GM21529 (cell line): ENCODE measurements around the gene RAB40B.
"Not testable (repeated sequence)": the region's sequence is repeated elsewhere in the genome, so short reads cannot be mapped to it uniquely, and the experiment has no call there.

Experiments
- ATAC-seq: cut with Tn5 transposase; IDR thresholded peaks from one replicate; pipeline ENCODE4 v1.9.1; 2021; ENCODE audit not compliant: unreplicated experiment

RAB40B gene

DNA sequence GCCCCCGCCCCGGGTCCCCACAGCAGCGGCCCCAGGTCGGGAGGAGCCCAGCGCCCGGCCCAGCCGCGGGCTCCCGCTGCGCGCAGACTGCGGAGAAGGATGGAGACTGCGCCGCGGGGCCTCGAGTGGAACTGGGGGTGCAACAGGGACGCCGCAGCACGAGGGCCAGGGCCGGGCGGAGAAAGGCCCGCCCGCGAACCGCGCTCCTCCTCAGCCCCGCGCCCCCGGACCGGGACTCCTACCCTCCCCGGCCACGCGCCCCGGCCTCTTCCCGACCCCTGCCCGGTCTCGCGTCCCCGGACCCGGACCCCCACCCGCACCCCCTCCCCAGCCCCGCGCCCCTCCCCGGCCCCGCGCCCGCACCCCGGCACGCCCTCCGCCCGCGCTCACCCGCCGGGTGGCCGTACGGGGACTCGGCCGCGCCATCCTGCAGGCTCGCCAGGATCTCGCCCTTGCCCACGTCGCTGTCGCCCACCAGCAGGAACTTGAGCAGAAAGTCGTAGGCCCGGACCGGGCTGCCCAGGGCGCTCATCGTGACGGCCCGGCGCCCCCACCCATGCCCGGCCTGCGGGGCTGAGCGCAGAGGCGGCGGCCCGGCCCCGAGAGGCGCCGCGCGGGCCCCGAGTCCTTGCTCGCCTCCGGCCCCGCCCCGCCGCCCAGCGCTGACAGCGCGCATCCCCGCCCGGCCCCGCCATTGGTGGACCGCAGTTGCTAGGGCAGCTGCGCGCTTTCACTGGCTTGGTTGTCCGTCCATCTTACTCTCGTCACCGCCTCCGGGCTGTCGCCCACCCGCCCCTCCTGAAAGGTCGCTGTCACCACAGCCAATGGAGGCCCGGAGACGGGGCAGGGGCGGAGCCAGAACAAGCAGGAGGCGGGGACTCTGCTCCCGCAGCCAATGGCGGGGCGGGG lies at the start of gene RAB40B:
RAB40B (minus strand) TSS at position 634 of the 909 bp plus-strand sequence; CDS start at position 532, 102 bp downstream.
- peak; percentile 94 for ATAC-seq

DNA sequence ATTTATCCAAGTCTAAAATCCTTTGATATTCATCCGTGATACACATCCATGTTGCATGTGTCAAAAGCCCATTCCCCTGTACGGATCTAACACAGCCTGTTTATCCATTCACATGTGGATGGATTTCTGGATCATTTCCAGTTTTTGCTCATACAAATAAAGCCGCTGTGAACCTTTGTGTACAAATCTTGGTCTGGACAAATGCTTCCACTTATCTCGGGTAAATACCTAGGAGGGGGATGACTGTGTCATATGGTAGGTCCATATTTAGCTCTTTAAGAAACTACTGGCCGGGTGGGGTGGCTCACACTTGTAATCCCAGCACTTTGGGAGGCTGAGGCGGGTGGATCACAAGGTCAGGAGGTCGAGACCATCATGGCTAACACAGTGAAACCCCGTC lies 47.0 kb upstream of the RAB40B start:
- ATAC-seq: no peak

DNA sequence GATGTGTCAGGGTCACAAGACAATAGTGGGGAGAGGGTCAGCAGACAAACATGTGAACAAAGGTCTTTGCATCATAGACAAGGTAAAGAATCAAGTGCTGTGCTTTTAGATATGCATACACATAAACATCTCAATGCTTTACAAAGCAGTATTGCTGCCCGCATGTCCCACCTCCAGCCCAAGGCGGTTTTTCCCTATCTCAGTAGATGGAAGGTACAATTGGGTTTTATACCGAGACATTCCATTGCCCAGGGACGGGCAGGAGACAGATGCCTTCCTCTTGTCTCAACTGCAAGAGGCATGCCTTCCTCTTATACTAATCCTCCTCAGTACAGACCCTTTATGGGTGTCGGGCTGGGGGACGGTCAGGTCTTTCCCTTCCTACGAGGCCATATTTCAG lies 46.2 kb upstream of the RAB40B start:
- not testable (repeated sequence) for ATAC-seq

GRCh38 chr17:82743344-82744219 lies 45.1 kb upstream of the RAB40B start:
- no peak for ATAC-seq

DNA sequence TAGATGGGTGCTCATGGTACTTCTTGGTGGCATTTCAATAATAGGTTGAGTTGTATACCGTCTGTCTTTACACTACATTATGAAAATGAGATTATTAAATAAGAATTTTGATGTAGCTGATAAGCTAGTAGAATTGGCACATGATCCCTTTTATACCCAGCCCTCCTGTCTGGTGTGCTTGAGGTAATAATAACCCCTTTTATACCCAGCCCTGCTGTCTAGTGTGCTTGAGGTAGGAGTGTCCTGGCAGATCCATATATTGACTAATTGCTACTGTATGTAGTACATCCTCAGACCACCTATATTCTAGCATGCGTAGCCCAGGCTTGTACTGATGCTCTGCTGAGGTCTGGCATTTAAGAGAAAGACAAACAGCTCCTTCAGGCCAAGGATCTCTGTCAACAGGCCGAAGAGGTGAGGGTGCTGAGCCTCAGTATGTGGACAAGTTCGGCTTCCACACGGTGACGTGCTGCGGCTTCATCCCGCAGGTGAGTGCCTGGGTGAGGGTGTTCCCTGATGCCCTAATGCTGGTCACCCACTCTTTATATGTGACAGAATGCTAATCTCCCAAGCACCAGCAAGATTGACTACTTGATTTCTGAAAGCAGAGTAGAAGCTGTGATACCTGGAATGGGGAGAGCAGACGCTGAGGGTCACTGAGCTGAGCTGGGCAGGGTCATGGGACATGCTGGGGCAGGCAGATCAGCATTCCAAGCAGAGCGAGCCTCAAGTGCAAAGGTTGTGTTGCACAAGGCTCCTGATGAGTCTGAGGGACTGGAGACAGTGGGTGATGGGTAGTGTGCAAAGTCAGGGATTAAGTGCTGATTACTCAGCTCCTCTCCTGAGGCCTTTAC lies 42.6 kb upstream of the RAB40B start:
- ATAC-seq: no peak

GRCh38 chr17:82737967-82738877 lies 39.7 kb upstream of the RAB40B start:
- ATAC-seq: no peak

DNA sequence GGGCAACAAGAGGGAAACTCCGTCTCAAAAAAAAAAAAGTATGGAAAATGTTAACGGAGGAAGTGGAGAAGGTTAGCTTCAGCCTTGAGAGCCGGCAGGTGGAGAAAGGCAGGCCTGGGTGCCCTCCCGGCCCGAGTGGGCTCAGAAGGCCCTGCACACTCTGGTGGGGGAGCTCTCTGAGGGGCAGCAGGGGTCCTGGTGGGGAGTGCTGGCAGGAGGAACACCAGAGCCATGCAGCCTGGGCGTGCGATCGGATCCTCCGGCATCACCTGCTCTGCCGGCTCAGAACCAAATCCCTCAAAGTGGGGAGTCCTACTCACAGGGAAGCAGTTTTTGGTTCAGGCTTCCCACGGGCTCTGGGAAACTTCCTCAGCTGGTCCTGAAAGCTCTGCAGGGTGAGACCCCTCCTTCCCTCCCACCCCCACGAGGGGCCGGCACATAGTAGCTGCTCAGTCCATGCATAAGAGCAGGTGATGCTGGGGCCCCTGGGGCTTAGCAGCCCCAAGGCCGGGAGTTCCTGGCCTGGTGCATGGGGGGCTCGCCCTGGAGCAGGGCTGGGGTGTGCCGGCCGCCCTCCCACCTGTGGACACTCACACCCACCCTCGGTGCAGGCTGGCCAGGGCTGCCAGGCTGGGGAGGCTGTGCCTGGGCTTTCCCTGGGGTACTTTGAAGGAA lies 38.1 kb upstream of the RAB40B start:
- no peak for ATAC-seq

DNA sequence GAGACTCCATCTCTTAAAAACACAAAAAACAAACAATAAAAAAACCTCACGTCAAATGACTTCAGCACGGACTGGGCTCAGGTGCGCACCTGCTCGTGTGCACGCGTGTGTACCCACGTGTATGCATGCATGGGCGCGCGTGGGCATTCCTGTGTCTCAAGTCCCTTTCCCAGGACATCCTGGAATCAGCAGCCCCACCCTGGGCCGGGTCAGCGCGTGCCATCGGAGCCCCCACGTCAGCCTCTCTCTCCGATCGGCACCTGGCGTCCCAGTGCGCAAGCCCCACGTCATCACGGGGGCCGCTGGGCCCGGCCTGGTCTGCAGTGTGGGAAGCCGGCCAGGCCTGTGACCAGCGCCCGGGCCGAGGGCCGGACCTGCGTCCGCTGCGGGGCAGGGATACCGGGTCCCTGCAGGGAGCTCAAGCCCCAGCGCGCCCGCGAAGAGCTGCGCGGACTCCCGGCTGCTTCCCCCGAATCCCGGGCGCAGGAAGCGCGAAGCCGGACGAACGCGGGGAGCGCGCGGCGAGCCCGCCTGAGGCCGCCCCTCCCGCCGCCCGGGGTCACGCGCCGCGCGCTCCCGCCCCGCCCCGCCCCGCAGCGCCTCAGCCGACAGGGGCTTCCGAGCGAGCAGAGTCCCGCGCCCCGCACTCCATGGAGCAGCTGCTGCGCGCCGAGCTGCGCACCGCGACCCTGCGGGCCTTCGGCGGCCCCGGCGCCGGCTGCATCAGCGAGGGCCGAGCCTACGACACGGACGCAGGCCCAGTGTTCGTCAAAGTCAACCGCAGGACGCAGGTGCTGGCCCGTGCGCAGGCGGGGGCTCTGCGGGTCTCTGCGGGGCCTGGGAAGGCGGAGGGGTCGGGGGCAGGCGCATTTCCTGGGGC lies 36.7 kb upstream of the RAB40B start, which contains the start of gene FN3K:
FN3K (plus strand) TSS at position 629 of the 880 bp plus-strand sequence; CDS start at position 651, 22 bp downstream.
- no peak for ATAC-seq

- ATAC-seq: no peak
These were observed 33.7 kb upstream of the RAB40B start for GRCh38 chr17:82732118-82732743.

- ATAC-seq: no peak
These were observed 31.2 kb upstream of the RAB40B start for GRCh38 chr17:82729479-82730260.

DNA sequence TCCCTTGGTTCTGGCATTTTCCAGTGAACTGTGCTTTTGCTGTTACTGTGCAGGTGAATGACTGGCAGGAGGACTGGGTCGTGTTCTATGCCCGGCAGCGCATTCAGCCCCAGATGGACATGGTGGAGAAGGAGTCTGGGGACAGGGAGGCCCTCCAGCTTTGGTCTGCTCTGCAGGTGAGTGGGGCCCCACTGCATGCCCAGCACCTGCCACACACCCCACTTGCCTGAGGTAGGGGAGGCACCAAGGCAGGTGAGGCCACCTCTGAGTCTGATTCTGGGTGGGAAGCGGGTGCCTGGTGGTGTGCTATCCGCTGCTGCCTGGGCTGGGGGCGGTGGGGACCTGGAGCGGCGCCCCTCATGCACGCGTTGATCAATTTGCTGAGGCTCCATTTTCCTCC lies 27.9 kb upstream of the RAB40B start:
- ATAC-seq: no peak

- ATAC-seq: no peak
These were observed 24.8 kb upstream of the RAB40B start for GRCh38 chr17:82723169-82723807.

DNA sequence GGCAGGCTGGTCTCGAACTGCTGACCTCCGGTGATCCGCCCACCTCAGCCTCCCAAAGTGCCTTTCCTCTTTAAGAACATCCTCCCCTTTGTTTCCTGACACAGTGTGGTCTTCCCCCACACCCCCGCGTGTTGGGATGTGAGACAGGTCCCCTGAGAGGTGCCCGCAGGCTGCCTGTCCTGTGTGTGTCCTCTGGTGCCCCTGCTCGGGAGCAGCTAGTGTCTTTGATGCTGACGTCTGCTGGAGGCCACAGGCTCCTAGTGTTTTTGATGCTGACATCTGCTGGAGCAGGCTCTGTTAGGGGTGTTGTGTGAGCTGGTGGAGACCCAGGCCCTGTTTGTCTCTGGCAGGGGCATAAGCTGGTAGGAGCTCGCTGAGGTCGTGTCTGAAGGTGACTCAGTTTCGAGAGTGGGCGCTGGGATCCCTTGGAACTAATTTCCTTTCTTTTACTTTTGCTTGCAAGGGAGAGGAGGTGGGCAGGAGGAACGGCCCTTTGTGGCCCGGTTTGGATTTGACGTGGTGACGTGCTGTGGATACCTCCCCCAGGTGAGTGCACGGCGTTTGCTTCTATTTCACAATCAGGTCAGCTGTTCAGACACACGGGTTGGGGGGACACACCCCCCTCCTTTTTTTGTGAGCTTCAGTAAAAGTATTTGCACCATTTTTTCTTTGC lies 24.0 kb upstream of the RAB40B start:
- no peak for ATAC-seq

GRCh38 chr17:82720204-82720603 lies 21.7 kb upstream of the RAB40B start:
- ATAC-seq: no peak

DNA sequence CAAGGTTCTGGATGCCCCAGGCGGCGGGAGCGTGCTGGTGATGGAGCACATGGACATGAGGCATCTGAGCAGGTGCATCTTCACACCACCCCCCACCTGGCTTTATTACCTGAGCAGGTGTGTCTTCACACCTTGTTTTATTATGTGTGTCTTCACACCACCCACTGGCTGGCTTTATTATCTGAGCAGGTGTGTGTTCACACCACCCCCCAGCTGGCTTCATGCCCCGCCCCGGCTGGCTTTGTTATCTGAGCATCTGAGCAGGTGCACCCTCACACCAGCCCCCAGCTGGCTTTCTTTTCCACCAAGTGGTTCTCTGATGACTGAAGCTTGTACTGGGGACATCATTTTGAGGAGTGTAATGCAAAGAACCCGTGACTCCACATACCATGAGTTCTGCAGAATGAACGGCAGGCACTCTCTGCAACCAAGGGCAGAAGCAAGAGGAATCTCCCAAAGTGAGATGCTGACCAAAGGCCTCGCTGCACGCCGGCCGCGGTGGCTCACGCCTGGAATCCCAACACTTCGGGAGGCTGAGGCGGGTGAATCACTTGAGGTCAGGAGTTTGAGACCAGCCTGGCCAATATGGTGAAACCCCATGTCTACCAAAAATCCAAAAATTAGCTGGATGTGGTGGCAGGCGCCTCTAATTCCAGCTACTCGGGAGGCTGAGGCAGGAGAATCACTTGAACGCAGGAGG lies 20.6 kb upstream of the RAB40B start:
- no peak for ATAC-seq
